RWPE1 (cell line): ENCODE results near the gene CSF3R.

ENCODE experiments used
- CTCF ChIA-PET: fragments of 350-600 bp; sonication (Branson Sonifier 250); formaldehyde crosslinking; extraction: SDS; loops from one replicate; lab custom pipeline; 2021; lab: Yijun Ruan, JAX
- POLR2A ChIA-PET: fragments of 400-600 bp; formaldehyde crosslinking; extraction: SDS; loops from one replicate; lab custom pipeline; 2020; ENCODE audit warnings: antibody characterized with exemption; ENCODE audit not compliant: low non-redundant PET; lab: Yijun Ruan, JAX
- DNase-seq: peaks from one replicate; pipeline ENCODE4 v3.0.0; 2012; ENCODE audit warnings: low spot score
- H3K27ac ChIP-seq: fragments of 450-650 bp; 2 replicates; pipeline ENCODE4 v1.5.1; 2017
- CTCF ChIP-seq: fragments of 450-650 bp; conservative IDR thresholded peaks from 2 replicates; pipeline ENCODE4 v1.5.1; 2017; ENCODE audit warnings: low read depth, mild to moderate bottlenecking

CSF3R gene

GRCh38 chr1:36463803-36464604 is 18.7 kb downstream of the CSF3R start, which contains the start of gene MRPS15:
TSS of gene MRPS15 (minus strand) at chr1:36464384. CDS start at chr1:36464275, 109 bp downstream.
- CTCF ChIA-PET, result no interaction called here
- TF ChIP-seq CTCF, result no peak
- peak; percentile 93 for DNase-seq
- peak within 1 kb of the TSS; percentile 84 for H3K27ac ChIP-seq
- POLR2A ChIA-PET, result interaction anchor here (0.7 to 1.0 kb wide), 3 partner anchors 13 to 80 kb away, joined by 3 to 5 read pairs (median 5); partner anchors contain the start of gene OSCP1

GRCh38 chr1:36463463-36463802 is 19.3 kb downstream of the CSF3R start:
- ChIA-PET CTCF (no interaction called here), POLR2A (no interaction called here)
- DNase-seq, result no peak
- peak overlapping the region; percentile 84 for H3K27ac ChIP-seq
- TF ChIP-seq CTCF, result no peak

- POLR2A ChIA-PET, result no interaction called here
- no peak for DNase-seq
- CTCF ChIA-PET, result no interaction called here
- no peak for TF ChIP-seq CTCF
- H3K27ac ChIP-seq, result peak overlapping the region; percentile 22; the same call in 1 of the 2 replicates
Measured at GRCh38 chr1:36458910-36459309, 23.8 kb downstream of the CSF3R start.

- POLR2A ChIA-PET, result no interaction called here
- DNase-seq, result no peak
- CTCF ChIA-PET, result no interaction called here
- H3K27ac ChIP-seq, result no peak overlapping the region
- TF ChIP-seq CTCF, result no peak
Measured at GRCh38 chr1:36457691-36458090, 25.0 kb downstream of the CSF3R start.

GRCh38 chr1:36456391-36456928 is 26.3 kb downstream of the CSF3R start:
- DNase-seq, result no peak
- ChIA-PET CTCF (no interaction called here), POLR2A (no interaction called here)
- TF ChIP-seq CTCF, result no peak
- H3K27ac ChIP-seq, result no peak overlapping the region

GRCh38 chr1:36455386-36455785 is 27.3 kb downstream of the CSF3R start:
- TF ChIP-seq CTCF, result no peak
- no peak overlapping the region for H3K27ac ChIP-seq
- CTCF ChIA-PET, result interaction anchor here (0.5 kb wide), 1 partner anchor 179 kb away, joined by 4 read pairs; no protein-coding TSS in a partner anchor
- POLR2A ChIA-PET, result no interaction called here
- no peak for DNase-seq
